Measurements from ENCODE around the gene STON2.
A peak's percentile ranks its signal among the peaks of the same experiment; 100 is the strongest.

STON2 gene

GRCh38 chr14:81416981-81417380 is 16.9 kb upstream of the STON2 start:
- no peak for DNase-seq (ENCODE audit: low spot score)

GRCh38 chr14:81416194-81416952 is 16.2 kb upstream of the STON2 start:
- DNase-seq (ENCODE audit: low spot score): no peak

GRCh38 chr14:81415781-81416180 is 15.7 kb upstream of the STON2 start:
- DNase-seq (ENCODE audit: low spot score): no peak

- no peak for DNase-seq (ENCODE audit: low spot score)
These were observed 14.0 kb upstream of the STON2 start for GRCh38 chr14:81414123-81414522.

- no peak for DNase-seq (ENCODE audit: low spot score)
These were observed 12.7 kb upstream of the STON2 start for GRCh38 chr14:81412779-81413178.

- DNase-seq (ENCODE audit: low spot score): peak; percentile 31
These were observed 8.5 kb upstream of the STON2 start for GRCh38 chr14:81408595-81408994.

- no peak for DNase-seq (ENCODE audit: low spot score)
These were observed 6.7 kb upstream of the STON2 start for GRCh38 chr14:81406863-81407262.

- no peak for DNase-seq (ENCODE audit: low spot score)
These were observed 2.0 kb upstream of the STON2 start for GRCh38 chr14:81402123-81402495.

- no peak for DNase-seq (ENCODE audit: low spot score)
These were observed 1.4 kb upstream of the STON2 start for GRCh38 chr14:81401420-81402122.

GRCh38 chr14:81400852-81401251 is 728 bp upstream of the STON2 start:
- DNase-seq (ENCODE audit: low spot score): peak; percentile 46

- DNase-seq (ENCODE audit: low spot score): no peak
These were observed 1.8 kb downstream of the STON2 start for GRCh38 chr14:81398196-81398891.

GRCh38 chr14:81396113-81396512 is 4.0 kb downstream of the STON2 start:
- no peak for DNase-seq (ENCODE audit: low spot score)

GRCh38 chr14:81394739-81395138 is 5.4 kb downstream of the STON2 start:
- DNase-seq (ENCODE audit: low spot score): no peak

GRCh38 chr14:81392976-81393643 is 7.0 kb downstream of the STON2 start:
- no peak for DNase-seq (ENCODE audit: low spot score)

- no peak for DNase-seq (ENCODE audit: low spot score)
These were observed 8.1 kb downstream of the STON2 start for GRCh38 chr14:81392052-81392451.

- DNase-seq (ENCODE audit: low spot score): no peak
These were observed 9.4 kb downstream of the STON2 start for GRCh38 chr14:81390696-81391095.

- DNase-seq (ENCODE audit: low spot score): no peak
These were observed 11.8 kb downstream of the STON2 start for GRCh38 chr14:81388336-81388735.

GRCh38 chr14:81386290-81386745 is 13.8 kb downstream of the STON2 start:
- DNase-seq (ENCODE audit: low spot score): no peak

- DNase-seq (ENCODE audit: low spot score): no peak
These were observed 14.2 kb downstream of the STON2 start for GRCh38 chr14:81385886-81386285.

- DNase-seq (ENCODE audit: low spot score): no peak
These were observed 14.7 kb downstream of the STON2 start for GRCh38 chr14:81385419-81385818.

- peak; percentile 47 for DNase-seq (ENCODE audit: low spot score)
These were observed 15.2 kb downstream of the STON2 start for GRCh38 chr14:81384900-81385299.

- no peak for DNase-seq (ENCODE audit: low spot score)
These were observed 17.5 kb downstream of the STON2 start for GRCh38 chr14:81382517-81383225.
